ENCODE measurements around the gene DDX1.
"Not testable (repeated sequence)": the region's sequence is repeated elsewhere in the genome, so short reads cannot be mapped to it uniquely, and the experiment has no call there.

DDX1 gene

DNA sequence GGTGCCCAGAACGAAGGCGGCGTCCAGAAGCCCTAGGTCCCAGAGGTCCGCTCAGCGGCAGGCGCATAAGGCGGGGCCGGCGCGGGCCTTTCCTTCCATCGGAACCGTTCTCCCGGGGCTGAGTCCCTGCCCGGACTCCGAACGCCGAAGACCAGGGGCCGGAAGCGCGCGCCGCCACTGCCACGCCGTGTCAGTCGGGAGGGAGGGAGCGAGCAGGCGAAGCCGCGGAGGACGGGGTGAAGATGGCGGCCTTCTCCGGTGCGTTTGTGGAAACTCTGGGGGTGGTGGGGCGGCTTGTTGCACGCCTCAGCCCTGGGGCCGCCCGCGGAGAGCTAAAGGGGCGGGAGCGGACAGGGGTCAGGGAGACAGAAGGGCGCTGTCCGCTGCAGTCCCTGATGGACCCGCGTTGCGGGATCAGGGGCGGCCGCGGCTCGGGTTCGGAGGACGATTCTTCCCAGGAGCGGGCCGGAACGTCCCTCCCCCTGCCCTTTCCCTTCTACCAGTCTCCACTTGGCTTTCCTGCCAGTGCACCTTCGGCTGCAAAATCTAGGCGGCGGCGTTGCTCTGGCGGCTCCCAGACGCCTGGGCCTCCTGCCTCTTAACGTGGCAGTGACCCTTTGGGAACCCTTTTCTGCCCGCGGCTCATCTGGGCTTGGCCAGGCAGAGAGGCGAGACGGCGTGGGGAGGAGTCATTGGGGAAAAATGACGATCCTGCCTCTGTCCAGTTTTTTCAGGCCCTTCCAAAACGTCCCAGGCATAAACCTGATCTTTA is at the start of gene DDX1:
TSS of gene DDX1 (plus strand) at position 177 of the 772 bp plus-strand sequence. CDS start at position 243, 66 bp downstream.
- peak; percentile 70 for DNase-seq (ENCODE audit: low read depth)

GRCh38 chr2:15542269-15542668 is 49.4 kb upstream of the DDX1 start:
- not testable (repeated sequence) for DNase-seq (ENCODE audit: low read depth)

GRCh38 chr2:15543053-15543452 is 48.6 kb upstream of the DDX1 start:
- DNase-seq (ENCODE audit: low read depth) = no peak

- DNase-seq (ENCODE audit: low read depth) = no peak
Measured at GRCh38 chr2:15543541-15543940, 48.1 kb upstream of the DDX1 start.

- DNase-seq (ENCODE audit: low read depth) = no peak
Measured at GRCh38 chr2:15544227-15544626, 47.4 kb upstream of the DDX1 start.

DNA sequence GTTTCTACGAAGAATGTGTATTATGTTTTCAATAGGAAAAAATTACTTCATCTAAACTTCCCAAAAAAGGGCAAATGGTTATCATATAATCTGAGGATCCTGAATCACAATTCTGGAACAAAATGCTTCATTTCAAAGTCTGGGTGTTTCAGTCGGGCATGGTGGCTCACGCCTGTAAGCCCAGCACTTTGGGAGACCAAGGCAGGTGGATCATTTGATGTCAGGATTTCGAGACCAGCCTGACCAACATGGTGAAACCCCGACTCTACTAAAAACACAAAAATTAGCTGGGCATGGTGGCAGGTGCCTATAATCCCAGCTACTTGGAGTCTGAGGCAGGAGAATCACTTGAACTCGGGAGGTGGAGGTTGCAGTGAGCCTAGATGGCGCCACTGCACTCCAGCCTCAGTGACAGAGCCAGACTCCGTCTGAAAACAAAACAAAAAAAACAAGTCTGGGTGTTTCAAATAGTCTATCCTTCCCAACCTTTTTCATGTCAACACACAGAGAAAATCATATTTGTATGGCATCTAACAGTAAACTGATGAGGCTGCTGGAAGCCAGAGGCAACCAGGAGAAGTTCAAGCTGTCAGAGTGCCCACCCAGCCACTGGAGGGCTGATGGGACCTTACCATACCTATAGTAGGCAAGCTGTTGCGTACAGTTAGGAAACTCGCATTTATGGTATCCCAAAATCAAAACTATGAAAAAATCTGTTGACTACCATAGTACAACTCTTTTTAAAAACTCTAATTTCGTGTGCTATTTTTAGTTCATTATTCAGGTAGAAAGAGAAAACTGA is 45.2 kb upstream of the DDX1 start:
- DNase-seq (ENCODE audit: low read depth) = no peak

GRCh38 chr2:15547115-15547876 is 44.4 kb upstream of the DDX1 start:
- DNase-seq (ENCODE audit: low read depth) = no peak

- DNase-seq (ENCODE audit: low read depth) = no peak
Measured at GRCh38 chr2:15548974-15549373, 42.7 kb upstream of the DDX1 start.

- no peak for DNase-seq (ENCODE audit: low read depth)
Measured at GRCh38 chr2:15553519-15553918, 38.1 kb upstream of the DDX1 start.

DNA sequence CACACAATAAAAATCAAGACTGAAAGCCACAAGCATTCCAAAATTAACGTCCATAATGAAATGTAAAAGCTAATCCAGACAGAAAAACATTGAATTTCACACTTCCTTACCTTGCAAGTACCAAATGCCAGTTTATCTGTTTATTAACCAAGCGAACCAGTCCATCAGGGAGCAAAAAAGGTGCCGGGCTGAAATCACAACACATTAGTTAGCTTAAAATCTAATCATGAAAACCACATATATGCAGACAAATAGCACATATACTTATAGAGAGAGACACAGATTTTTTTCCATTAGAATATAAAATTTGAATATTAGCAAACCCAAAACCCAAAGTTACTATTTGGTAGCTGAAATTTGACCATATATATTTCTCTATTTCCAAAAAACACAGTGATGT is 37.7 kb upstream of the DDX1 start:
- DNase-seq (ENCODE audit: low read depth) = no peak

DNA sequence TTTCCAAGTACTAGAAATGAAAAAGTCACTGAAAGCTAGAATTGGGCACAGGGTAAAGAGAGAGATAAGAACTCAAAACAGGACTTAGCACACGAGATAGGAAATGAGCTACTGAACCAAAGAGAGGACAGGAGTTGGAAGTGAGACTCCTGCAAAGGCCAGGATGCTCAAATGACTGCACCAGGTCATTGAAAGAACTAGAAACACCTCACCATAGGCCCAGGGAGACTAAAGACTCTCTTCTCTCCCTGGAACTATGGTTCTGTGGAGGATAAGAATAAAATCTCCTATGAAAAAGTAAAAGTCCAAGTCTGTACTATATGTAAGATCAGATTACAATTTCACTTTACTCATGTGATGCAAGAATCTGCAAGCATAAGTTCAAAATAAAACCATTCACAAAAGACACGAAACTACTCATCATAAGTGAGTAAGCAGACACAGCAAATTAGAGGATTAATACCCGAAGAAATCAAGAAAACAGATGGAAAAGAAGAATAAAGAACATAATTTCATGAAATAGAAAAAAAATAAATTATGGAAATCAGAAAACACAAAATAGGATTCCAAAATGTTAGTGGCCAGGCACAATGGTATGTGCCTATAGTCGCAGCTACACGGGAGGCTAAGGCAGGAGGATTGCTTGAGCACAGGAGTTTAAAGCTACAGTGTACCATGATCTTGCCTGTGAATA is 37.0 kb upstream of the DDX1 start:
- DNase-seq (ENCODE audit: low read depth) = no peak

- DNase-seq (ENCODE audit: low read depth) = no peak
Measured at GRCh38 chr2:15555760-15556193, 35.9 kb upstream of the DDX1 start.

DNA sequence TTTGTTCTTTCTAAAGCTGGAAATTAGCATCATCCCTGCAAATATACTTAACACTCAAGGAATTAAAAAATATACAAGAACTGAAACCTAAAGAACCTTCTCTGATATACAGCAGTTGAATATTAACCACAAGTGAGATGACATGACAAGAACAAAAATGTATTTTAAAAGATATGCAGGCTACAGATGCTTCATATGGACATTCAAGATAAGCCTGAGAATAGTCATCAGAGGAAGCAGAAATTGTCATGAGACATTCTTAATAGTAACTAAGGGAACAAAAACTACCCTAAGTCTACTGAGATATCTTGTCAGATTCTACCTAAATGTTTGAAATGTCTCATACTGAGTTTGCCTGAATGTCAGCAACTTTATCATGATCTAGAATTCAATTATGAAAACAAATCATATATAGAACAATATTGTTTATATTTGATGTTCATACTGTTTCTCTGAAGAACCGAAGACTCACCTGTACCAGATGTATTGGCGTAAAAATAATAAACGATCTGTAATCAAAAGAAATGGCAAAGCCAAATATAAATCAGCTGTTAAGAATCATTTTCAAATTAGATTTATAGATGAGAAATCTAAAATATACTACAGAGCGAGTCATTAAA is 35.2 kb upstream of the DDX1 start:
- no peak for DNase-seq (ENCODE audit: low read depth)

- no peak for DNase-seq (ENCODE audit: low read depth)
Measured at GRCh38 chr2:15557887-15558311, 33.8 kb upstream of the DDX1 start.

DNA sequence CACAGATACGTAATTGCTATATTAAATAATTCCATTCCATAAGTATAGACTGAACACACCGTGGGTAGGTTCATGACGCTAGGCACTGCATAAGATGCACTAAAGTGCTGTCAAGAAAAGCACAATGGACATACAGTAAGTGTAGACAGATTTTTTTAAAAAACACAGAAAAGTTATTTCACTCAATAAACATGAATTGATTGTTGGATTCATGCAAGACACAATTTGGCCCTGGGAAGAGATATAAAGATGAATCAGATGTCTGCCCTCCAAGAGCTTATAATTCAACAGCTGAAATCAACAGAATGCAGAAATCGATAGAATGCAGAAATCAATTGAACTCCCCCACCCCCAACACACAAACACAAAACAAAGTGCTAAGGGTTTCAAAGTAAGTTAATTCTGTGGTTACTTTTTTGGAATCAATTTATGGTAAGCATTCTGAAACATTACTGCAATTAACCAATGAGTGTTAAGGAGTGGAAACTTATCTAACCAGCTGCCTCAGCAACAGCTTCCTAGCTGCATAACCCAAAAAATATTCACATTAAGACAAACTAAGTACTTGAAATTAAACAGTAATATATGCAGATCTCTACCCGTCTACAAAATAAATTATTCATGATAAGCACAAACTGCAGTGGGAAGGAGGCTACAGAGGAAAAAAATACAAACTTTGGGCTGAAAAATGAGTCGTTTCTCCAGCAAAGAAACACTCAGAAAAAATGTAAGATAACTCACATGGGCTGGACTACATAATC is 32.1 kb upstream of the DDX1 start:
- no peak for DNase-seq (ENCODE audit: low read depth)

DNA sequence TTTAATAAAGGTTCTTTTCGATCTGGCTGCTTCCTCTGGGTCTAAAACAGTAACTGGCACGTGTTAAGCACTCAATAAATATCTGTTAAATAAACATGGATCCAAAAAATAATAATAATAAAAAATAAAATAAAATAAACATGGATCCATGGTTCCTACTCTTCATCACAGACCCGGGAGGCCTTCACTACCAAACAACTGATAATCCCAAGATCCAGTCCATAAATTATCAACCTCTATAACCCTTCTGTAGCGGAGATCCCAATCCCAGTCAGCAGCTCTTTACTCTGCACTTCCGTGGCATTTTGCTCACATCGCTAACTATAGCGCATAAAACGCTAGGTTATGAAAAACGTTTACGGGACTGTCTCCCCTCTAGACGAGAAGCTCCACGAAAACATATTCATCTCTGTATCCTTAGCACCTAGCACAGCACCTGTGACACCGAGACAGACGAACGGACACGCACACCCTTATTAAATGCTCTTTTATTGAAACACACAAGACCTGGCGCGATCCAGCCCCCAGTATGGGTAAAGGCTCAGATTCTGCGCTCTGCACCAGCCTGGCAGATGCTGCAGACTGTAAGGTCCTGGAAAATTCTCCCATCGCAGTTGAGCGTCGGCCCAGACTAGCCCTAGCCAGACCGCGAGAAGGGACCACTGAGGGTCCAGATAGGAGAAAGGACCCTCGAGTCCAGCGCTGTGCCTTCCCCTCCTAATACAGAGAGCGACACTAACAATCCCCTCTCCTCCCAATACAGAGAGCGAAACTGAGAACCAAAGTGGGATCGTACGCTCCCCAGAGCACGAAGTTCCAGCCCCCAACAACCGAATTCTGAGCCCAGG is 31.3 kb upstream of the DDX1 start:
- no peak for DNase-seq (ENCODE audit: low read depth)

GRCh38 chr2:15560988-15561573 is 30.6 kb upstream of the DDX1 start, which contains the start of gene NBAS:
Gene NBAS (minus strand): TSS chr2:15561334. CDS start chr2:15561304, 30 bp downstream.
- DNase-seq (ENCODE audit: low read depth) = peak; percentile 58

DNA sequence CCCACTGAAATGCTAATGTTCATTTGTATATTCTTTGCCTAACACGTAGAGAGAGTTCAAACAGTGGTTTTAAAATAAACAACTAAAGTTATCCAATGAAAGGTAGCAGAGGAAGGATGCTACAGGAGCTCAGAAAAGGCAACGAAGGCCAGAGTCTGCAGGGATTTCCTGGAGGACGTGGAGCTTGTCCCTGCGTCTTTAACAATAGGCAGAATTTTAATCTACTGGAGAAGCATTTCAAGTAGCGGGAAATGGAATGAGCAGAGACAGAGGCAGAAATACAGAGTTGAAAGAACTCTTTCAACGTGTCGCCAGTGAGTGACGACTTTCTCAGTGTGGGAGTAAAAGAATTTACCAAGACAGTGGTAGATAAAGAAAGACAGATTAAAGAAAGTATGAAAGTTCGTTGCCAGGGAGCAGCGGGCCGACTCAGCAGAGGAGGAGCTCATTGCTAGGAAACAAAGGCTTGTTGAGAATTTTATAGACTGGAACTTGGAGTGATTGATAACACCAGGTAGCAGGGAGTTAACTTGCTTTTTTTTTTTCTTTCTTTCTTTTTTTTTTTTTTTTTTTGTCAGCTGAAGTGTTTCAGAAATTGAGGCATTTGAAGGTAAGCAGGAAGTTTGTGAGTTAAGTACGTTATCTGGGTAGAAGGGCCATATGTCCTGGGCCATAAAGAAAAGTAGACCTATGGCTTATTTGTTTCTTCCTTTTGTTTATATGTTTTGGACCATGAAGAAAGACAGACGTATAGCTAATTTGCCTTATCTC is 29.9 kb upstream of the DDX1 start:
- no peak for DNase-seq (ENCODE audit: low read depth)
